Inflammatory macrophage treated with lipopolysaccharide for 4 hours (primary cell): Measurements from ENCODE around the gene MOCS2.
A peak's percentile ranks its signal among the peaks of the same experiment; 100 is the strongest.
"Not testable (repeated sequence)": the region's sequence is repeated elsewhere in the genome, so short reads cannot be mapped to it uniquely, and the experiment has no call there.

Source experiments
- DNase-seq: peaks from one replicate; pipeline ENCODE4 v3.0.0-alpha.2; 2020

The MOCS2 gene, protein sequence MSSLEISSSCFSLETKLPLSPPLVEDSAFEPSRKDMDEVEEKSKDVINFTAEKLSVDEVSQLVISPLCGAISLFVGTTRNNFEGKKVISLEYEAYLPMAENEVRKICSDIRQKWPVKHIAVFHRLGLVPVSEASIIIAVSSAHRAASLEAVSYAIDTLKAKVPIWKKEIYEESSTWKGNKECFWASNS

DNA sequence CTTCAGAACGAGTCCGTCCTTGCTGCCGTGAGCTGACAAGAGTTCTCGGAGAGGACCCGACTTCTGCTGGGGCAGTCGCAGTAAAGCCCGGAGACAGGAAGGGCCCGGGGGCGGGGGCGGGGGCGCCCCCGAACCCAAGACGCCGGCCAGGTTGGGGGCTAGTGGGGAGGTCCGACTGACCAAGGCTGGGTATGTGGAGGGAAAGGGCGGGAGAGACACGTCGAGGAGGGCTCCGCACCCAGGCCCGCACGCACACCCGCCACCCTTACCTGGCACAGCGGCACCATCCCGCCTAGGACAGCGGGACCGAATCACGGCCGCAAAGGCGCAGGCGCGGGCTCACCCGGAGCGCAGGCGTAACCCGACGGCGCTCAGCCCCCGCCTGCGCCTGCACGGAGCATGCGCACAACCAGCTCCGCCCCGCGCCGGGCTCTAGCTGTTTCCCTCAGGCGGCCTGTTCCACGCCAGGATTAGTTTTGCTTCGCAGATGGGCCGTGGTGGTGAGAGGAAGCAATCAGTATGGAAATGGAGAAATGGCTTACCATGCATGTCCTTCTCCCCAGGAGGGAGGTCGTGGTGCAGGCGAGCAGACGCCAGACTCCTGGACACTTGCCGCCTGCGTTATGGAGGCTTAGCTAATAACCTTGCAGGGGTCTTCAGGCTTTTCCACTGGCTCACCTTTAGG lies at the start of gene MOCS2:
Gene MOCS2 (minus strand): TSS at position 315 of the 685 bp plus-strand sequence. CDS start 2,583 bp downstream, outside the sequence.
- DNase-seq, result peak; percentile 92

DNA sequence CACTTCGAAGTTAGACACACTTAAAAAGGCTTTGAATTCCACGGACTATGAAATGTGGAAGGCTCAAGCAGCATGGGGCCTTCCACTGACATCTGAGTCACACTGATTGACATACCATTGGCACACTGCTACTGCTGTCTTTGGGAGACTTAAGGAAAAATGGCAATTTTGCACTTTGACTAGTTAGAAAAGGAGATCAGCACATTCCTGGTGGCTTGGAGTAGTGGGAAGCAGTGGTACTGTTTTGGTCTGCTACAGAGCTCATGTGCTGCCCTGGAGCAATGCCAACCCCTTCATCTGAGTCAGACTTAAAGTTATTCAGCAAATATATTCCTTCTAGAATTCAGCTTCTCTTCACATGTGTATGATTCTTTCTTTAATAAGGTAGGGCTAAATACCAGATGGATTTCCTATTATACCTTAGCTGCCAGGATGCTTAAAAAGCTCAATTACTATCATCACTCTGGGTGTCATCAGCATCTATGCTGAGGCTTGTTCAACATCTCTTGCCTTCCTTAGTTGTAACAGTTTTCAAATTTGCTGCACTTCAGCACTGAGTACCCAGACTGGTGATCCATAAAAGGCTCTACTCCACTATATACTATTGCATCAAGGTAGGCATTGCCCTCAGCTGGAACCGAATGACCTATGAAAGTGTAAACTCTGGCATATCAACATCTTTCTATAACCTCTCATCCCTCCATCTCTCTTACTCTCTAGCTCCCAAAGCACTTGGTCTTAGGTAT lies 42.3 kb upstream of the MOCS2 start:
- no peak for DNase-seq

DNA sequence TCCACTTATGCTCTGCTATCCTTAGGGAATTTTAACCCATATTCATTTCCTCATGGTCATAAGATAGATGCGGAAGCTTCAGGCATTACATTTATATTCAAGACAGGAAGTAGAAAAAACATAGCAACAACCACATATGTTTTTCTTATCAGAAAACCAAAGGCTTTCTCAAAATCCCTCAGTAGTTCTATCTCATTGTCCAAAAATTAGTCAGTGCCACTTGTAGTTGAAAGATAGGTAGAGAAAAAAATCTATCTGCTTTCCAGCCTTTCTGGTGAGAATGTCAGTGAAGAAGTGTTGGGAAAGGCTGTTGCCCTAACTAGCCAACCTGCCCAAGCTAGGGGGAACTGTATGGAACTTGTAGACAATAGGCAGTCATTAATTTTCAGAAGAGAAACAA lies 23.5 kb upstream of the MOCS2 start:
- DNase-seq, result no peak

DNA sequence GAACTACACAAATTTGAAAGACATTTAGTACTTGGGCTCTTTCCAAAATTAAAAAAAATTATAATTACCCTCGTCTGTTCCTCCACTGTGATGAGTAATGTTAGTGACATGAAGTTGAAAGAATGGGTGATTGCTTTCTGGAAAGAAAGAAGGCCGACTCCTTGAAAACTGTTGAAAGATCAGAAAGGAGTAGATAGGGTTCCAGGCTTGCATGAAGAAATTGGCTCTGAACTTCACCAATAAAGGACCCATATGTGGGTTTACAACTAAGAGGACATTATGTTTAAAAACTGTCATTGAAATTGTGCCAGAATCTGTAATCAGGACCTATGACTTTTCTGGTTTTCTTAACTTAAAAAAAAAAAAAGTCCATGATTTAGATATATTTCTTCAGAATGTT lies 20.7 kb upstream of the MOCS2 start:
- DNase-seq, result no peak

DNA sequence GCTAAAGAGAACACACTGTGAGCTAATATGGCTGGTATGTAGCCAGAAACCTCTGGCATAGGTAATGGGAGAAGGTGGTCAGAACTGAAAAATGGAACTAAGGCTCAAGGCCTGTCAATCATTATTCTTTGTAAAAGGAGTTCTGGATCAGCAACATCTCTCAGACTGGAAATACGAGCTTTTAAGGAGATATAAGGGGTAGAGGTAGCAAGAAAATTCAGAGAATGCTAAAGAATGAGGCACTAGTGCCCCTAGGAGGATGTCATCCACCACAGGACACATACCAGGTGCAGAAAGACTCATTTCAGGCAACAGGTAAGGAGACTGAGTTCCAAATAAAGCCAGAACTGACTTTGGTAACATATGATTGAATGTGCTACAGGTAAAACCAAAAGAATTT lies 18.9 kb upstream of the MOCS2 start:
- DNase-seq, result no peak

DNA sequence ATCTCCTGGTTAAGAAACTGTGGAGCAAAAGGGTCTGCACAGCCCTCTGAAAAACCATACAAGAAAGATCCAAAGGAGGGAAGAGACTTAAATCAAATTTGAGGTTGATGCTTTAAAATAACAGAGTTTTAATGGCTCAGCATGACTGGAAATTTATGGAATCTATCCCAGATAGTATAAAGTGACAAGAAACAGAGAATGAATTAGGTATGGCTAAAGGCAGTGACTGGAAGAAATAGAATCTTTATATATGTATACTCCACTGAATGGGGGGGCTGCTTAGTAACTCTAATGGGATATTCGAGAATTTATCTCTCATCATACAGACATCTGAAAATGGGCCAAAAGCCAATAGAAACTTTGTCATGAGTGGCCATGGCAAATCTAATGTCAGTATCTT lies 17.6 kb upstream of the MOCS2 start:
- no peak for DNase-seq

DNA sequence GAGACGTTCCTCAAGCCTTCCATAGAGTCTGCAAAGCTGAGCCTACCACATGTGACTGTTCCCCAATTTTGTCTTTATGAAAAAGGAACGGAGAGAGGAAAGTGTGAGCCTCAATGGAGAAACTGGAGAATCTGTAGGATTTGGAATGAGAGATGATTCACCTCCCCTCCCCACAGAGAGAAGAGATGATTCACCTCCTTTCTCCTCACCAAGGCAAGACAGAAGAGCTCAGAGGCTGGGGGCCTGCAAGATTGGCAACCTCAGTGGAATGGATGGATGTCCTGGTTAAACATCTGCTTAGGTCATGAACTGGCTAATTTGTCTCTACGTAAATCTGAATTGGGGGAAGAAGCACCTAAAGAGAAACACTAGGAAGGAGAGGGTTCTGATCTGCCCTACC lies 17.0 kb upstream of the MOCS2 start:
- DNase-seq, result no peak

DNA sequence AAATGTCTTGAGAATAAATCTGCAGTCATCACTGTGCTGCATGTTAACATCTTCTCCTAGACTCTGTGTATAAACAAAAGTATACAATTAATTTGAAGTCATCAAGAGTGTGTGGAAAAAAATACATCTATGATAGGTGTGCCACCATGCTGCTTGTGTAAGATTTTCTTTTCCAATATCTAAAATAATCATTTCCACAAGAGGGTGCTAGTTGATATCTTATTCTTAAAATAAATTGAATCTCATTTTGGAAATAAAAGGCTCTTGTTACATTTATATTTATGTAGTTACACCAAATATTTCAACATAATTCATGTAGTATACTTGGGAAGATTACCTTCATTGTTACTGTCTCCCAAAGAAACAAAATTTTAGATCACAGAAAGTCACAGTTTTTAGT lies 14.1 kb upstream of the MOCS2 start:
- DNase-seq, result no peak

DNA sequence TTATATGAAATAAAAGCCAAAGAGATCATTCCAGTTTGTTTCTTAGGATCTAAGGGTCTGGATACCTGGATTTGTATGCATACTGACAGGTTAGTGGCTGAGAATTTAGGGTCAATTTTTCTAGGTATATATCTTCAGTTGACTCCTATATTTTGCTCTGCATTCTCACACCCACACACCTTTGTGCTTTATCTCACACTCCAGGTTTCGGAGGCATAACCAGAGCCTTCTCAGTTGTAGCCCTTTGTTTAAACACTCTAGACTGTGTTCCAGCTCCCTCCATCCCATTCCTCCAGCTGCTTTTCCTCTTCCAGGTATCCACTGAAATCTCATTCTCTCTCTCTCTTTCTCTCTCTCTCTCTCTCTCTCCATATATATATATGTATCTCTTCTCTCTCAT lies 10.6 kb upstream of the MOCS2 start:
- no peak for DNase-seq

DNA sequence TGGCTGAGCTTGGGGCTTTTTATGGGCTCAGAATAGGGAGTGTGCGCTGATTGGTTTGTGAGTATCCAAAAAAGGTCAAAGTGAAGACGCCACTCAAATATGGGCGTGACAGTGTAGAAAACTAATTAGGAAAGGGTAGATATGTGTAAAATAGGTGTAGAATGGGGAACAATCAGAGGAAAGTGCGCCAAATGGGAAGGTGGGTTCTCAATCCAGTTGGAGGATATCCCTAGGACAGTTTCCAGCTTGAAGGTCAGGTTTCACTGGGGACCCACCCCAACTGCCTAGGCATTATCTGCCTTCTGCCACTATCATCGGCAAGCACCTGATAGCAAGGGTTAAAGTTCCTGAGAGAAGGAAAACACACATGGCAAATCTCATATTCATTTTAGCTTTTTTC lies 9.3 kb upstream of the MOCS2 start:
- DNase-seq, result no peak

DNA sequence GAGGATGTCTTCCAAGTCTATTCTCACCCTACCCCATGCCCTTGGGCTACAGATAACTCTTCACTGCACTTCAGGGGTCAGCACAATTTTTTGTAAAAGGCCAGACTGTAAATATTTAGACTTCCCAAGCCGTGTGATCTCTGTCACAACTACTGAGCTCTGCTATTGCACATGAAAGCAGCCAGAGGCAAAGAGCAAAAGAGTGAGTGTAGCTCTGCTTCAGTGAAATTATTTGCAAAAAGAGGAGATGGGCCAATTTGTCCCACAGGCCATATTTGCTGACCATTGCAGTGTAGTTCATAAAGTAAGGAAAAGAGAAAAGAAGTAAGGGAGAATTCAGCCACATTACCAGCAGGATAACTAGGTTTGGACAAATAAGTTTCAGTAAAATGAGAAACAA lies 7.0 kb upstream of the MOCS2 start:
- DNase-seq, result no peak

DNA sequence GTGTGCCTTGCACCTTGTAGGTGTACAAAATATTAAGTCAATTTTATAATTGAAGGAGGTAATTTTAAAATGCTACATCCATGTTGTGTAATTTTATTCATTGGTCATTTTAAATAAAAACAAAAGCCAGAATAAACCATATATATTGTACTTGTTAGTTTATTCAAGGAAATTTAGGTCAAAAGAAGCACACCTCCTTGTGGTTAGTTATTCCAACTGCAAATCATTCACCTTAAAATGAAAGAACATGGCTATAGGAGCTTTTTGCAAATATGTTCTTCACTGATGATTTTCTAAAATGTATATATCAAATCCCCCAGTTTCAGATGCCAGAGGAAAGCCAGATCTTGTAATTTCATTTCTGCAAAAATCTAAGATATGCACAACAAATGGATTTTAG lies 5.4 kb upstream of the MOCS2 start:
- no peak for DNase-seq

DNA sequence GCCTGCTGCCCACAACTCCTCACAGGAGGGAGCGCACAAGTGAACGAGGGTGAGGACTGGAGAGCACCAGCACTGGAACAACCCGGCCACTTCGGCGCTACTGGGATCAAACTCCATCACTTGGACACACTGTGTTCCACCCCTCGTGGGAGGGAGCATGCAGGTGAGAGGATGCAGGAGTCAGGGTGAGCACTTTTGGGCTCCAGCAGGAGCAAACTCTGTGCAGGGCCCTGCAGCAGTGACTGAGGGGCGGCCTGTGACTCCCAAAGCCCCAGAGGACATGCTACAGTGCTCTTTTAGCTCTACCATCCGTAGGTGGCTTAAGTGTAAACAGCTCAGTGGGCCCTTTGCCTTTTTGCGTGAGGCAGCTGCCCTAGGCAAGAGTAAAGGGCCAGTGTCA lies 4.4 kb upstream of the MOCS2 start:
- no peak for DNase-seq

DNA sequence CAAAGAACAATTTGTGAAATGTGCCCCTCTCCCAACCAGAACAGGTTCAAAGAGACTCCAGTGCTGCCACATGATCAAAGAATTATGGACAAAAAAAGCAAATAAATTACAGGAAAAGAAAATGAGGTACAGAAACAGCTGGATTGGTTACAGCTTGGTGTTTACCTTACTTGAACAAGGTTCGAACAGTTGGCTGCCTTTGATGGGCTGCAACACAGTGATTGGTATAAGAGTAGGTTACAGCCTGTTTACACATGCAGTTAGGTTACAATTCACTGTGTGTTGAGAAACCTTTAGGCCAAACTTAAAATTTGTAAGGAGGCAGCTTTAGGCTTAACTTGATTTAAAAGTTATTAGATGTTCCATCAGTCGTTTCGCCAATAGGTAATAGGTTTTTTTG lies 3.4 kb upstream of the MOCS2 start:
- no peak for DNase-seq

DNA sequence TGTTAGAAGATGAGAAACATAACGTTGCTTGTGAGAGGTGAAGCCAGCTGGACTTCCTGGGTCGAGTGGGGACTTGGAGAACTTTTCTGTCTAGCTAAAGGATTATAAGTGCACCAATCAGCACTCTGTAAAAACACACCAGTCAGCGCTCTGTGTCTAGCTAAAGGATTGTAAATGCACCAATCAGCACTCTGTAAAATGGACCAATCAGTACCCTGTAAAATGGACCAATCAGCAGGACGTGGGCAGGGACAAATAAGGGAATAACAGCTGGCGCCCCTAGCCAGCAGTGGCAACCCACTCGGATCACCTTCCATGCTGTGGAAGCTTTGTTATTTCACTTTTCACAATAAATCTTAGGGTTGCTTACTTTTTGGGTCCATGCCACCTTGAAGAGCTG lies 2.8 kb upstream of the MOCS2 start:
- not testable (repeated sequence) for DNase-seq

DNA sequence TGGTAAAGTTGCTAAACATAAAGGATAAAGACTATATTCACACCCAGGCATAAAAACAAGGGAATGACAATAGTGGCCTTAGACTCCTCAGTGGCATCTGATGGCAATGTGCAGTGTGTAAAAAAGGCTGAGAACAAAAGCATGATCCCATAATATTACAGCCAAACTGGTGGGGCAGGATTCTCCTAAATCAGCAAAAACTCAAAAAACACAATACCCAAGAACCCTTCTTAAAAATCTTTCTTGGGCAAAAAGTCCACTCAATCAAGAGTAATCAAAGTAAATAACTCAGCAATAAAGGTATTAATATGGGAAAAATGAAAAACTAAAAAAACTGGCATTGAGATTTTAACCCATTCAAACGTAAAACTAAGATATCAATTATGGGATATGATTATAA lies 1.6 kb upstream of the MOCS2 start:
- no peak for DNase-seq

DNA sequence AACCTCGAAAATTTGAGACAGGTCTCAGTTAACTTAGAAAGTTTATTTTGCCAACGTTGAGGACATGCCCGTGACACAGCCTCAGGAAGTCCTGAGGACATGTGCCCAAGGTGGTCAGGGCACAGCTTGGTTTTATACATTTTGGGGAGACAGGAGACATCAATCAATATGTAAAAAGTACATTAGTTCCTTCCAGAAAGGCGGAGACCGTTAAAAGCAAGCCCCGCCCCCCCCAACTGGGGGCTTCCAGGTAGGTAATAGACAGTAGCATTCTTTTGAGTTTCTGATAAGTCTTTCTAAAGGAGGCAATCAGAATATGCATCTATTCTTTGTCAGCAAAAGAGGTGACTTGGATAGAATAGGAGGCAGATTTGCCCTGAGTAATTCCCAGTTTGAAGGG lies 599 bp upstream of the MOCS2 start:
- no peak for DNase-seq

DNA sequence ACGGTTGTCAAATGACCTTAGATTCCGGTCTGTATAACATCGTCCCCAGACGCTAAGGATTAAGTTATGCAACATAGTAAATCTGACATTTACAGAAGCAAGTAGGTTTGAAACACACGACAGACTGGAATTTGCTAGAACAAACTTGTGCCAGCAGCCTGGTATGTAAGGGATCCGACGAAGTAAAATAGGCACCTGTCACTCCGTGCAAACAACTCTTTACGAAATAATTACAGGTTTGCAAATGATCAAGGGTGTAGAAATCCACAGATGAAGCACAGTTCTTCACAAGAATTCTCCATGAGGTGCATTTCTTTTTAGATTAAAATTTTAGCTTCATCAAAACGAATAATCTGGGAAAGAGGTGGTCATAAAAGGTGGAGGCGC lies 508 bp downstream of the MOCS2 start:
- peak; percentile 7 for DNase-seq

DNA sequence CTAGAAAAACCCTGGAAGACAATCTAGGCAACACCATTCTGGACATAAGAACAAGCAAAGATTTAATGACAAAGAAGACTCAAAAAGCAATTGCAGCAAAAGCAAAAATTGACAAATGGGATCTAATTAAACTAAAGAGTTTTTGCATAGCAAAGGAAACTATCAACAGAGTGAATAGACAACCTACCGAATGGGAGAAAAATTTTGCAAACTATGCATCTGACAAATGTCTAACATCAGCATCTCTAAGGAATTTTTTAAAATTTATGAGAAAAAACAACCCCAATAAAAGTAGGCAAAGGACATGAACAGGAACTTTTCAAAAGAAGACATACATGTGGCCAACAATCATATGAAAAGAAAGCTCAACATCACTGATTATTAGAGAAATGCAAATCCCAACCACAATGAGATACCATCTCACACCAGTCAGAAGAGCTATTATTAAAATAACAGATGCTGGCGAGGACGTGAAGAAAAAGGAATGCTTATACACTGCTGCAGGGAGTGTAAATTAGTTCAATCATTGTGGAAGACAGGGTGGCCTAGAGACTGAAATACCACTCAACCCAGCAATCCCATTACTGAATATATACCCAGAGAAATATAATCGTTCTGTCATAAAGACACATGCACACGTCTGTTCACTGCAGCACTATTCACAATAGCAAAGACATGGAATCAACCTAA lies 3.8 kb downstream of the MOCS2 start:
- no peak for DNase-seq

DNA sequence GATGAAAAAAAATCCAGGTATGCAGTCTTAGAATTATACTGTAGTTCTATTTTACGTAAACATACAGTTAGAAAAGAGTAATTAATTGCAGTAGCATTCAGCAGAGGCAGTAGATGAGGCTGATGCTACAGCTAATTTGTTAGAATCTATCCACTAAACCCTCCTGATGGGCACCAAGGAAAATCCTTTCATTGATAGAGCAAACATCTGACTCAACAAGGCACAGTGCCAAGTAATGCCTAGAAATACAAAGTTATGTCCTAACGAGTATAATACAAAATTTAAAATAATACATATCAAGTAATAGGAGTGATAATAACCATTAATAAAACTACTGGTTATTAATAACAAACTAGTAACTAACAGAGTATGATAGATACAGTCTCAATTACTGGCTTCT lies 9.0 kb downstream of the MOCS2 start:
- DNase-seq, result no peak

DNA sequence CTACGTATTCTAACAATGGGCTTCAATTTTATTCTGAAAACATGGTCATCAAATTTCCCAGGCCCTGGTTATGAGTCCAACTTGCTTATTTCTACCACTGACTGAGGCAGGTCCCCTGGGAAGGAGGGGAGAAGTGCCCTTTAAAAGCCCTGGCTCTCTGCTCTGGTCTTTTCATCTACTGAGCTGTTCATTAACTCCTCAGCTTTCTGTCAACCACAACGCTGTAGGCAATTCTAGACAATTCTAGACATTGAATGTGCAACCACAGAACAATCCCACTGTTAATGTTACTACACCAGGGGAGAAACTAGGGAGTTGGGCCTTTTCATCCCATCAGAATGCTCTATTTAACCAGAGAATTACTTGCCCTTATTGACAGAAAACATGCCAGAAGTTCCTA lies 10.0 kb downstream of the MOCS2 start:
- no peak for DNase-seq

DNA sequence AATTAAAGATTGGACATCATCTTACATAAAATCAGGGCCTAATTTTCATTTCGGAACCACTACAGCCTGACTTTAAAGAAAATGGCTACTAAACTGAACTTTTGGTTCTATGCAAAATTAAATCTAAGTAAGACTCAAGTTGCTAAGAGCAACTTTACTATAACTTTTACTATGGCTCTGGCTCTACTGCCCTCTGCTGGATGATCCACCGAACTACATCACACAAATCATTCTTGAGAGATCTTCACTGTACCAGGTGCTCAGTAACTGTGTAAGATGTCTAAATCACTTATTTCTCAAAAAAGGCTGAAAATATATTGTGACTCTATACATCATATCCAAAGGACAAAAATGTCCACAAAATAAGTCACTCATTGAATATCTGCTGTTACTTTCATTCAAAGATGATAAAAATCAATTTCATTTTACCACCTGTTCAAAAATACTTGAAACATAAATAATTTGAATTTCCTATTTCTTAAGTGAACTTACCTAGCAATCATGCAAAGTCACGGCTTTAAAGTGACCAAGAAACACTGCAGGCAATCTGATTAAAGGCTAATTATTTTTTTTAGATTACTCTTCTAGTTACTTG lies 13.5 kb downstream of the MOCS2 start:
- DNase-seq, result peak; percentile 56

DNA sequence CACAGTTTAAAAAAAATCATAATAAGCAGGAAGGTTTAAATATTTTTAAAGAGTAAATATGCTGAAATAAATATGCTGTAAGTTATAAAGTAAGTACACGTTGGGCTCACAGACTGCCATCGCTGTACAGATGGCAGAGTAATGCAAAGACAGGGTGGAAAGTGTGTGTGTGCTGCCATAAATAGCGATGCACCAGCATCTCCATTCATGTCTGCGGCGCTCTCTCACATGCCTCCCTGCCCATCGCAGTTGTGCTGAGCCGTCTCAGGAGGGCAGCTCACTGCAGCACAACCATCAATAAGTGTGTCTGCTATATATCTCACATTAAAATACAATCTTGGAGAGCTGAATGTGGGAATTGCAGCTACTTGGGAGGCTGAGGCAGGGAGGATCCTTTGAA lies 14.3 kb downstream of the MOCS2 start:
- DNase-seq, result no peak
